NCI-H2081 (cell line): ENCODE measurements around the gene OSBPL3.

Experiments
- DNase-seq, 2 experiments: peaks; one replicate each; lab custom pipeline; 2025; lab: John Stamatoyannopoulos, UW

Gene OSBPL3

GRCh38 chr7:24952464-24952863, 27.5 kb downstream of the OSBPL3 start:
- no peak for DNase-seq

- DNase-seq, result no peak
Observed at GRCh38 chr7:24951441-24951980, 28.5 kb downstream of the OSBPL3 start.

GRCh38 chr7:24949884-24950283, 30.1 kb downstream of the OSBPL3 start:
- DNase-seq, result peak in 1 of 2 experiments; percentile 8

GRCh38 chr7:24948739-24949138, 31.2 kb downstream of the OSBPL3 start:
- no peak for DNase-seq

- DNase-seq, result no peak
Observed at GRCh38 chr7:24946467-24946866, 33.5 kb downstream of the OSBPL3 start.

- DNase-seq, result no peak
Observed at GRCh38 chr7:24945899-24946298, 34.1 kb downstream of the OSBPL3 start.

- no peak for DNase-seq
Observed at GRCh38 chr7:24943096-24943948, 36.7 kb downstream of the OSBPL3 start.

GRCh38 chr7:24942226-24942625, 37.8 kb downstream of the OSBPL3 start:
- no peak for DNase-seq

- no peak for DNase-seq
Observed at GRCh38 chr7:24939416-24939815, 40.6 kb downstream of the OSBPL3 start.

- DNase-seq, result no peak
Observed at GRCh38 chr7:24936121-24936824, 43.7 kb downstream of the OSBPL3 start.

GRCh38 chr7:24933298-24933697, 46.7 kb downstream of the OSBPL3 start:
- DNase-seq, result no peak

GRCh38 chr7:24932815-24933214, 47.2 kb downstream of the OSBPL3 start:
- DNase-seq, result no peak

GRCh38 chr7:24932389-24932788, 47.6 kb downstream of the OSBPL3 start:
- no peak for DNase-seq

- no peak for DNase-seq
Observed at GRCh38 chr7:24931844-24932243, 48.1 kb downstream of the OSBPL3 start.

GRCh38 chr7:24930856-24931255, 49.1 kb downstream of the OSBPL3 start:
- no peak for DNase-seq

- no peak for DNase-seq
Observed at GRCh38 chr7:24926623-24927524, 53.1 kb downstream of the OSBPL3 start.

- no peak for DNase-seq
Observed at GRCh38 chr7:24924375-24924774, 55.6 kb downstream of the OSBPL3 start.

- no peak for DNase-seq
Observed at GRCh38 chr7:24923172-24923865, 56.7 kb downstream of the OSBPL3 start.

GRCh38 chr7:24922099-24922773, 57.7 kb downstream of the OSBPL3 start:
- no peak for DNase-seq

- DNase-seq, result no peak
Observed at GRCh38 chr7:24921362-24921679, 58.7 kb downstream of the OSBPL3 start.
